Neural progenitor cell (in vitro differentiated cells): Measurements from ENCODE around the gene ATE1. TPM values are rescaled to one million over a fixed set of nuclear protein-coding genes. Genes with fewer than 3 reads are reported as not detected.

Source experiments
- DNase-seq: peaks from one replicate; pipeline ENCODE4 v3.0.0-alpha.2; 2016; ENCODE audit warnings: low spot score
- H2AFZ ChIP-seq: fragments of 200-600 bp; sonication (generic); replicated peaks from 2 replicates; pipeline ENCODE4 v1.6.1; 2016; ENCODE audit warnings: antibody characterized with exemption
- H3F3A ChIP-seq: fragments of 200-600 bp; sonication (generic); 2 replicates; pipeline ENCODE4 v1.6.1; 2016; ENCODE audit warnings: antibody characterized with exemption, low read depth
- H3K27ac ChIP-seq: fragments of 200-600 bp; sonication (generic); 2 replicates; pipeline ENCODE4 v1.5.1; 2016; ENCODE audit warnings: mild to moderate bottlenecking
- H3K27me3 ChIP-seq: fragments of 200-600 bp; sonication (generic); 2 replicates; pipeline ENCODE4 v1.6.1; 2016; ENCODE audit warnings: mild to moderate bottlenecking, moderate library complexity
- H3K36me3 ChIP-seq: fragments of 200-600 bp; sonication (generic); 2 replicates; pipeline ENCODE4 v1.5.1; 2016
- H3K4me1 ChIP-seq: fragments of 200-600 bp; sonication (generic); 2 replicates; pipeline ENCODE4 v1.6.1; 2016; ENCODE audit warnings: mixed run types
- H3K4me2 ChIP-seq: fragments of 200-600 bp; sonication (generic); 2 replicates; pipeline ENCODE4 v1.6.1; 2016
- H3K4me3 ChIP-seq: fragments of 200-600 bp; sonication (generic); 2 replicates; pipeline ENCODE4 v1.5.1; 2016
- H3K79me2 ChIP-seq: fragments of 200-600 bp; sonication (generic); 2 replicates; pipeline ENCODE4 v1.6.1; 2016; ENCODE audit warnings: low read depth
- H3K9ac ChIP-seq: fragments of 200-600 bp; sonication (generic); 2 replicates; pipeline ENCODE4 v1.6.1; 2016
- H3K9me3 ChIP-seq: fragments of 200-600 bp; sonication (generic); 2 replicates; pipeline ENCODE4 v1.5.1; 2016; ENCODE audit warnings: low read depth
- H4K20me1 ChIP-seq: fragments of 200-600 bp; sonication (generic); 2 replicates; pipeline ENCODE4 v1.6.1; 2016; ENCODE audit warnings: low read depth
- H3K27ac Mint-ChIP-seq: 3 replicates; pipeline ENCODE4 v1.8.0; 2021; ENCODE audit warnings: mixed read lengths
- H3K27me3 Mint-ChIP-seq: 2 replicates; pipeline ENCODE4 v1.8.0; 2022; ENCODE audit warnings: low read depth, mild to moderate bottlenecking, inconsistent platforms, moderate library complexity, mixed read lengths; ENCODE audit not compliant: insufficient read depth
- H3K36me3 Mint-ChIP-seq: 3 replicates; pipeline ENCODE4 v1.8.0; 2021; ENCODE audit warnings: mixed read lengths
- H3K4me1 Mint-ChIP-seq: 3 replicates; pipeline ENCODE4 v1.8.0; 2021; ENCODE audit warnings: mixed read lengths
- H3K4me3 Mint-ChIP-seq: 3 replicates; pipeline ENCODE4 v1.8.0; 2021; ENCODE audit warnings: mild to moderate bottlenecking, moderate library complexity, mixed read lengths
- H3K9me3 Mint-ChIP-seq: 3 replicates; pipeline ENCODE4 v1.8.0; 2020; ENCODE audit warnings: mixed read lengths
- CTCF ChIP-seq: fragments of 200-600 bp; sonication (generic); IDR thresholded peaks from 2 replicates; pipeline ENCODE4 v1.5.1; 2017; ENCODE audit warnings: antibody characterized with exemption, mild to moderate bottlenecking
- EZH2 ChIP-seq: fragments of 200-600 bp; sonication (generic); IDR thresholded peaks from 2 replicates; pipeline ENCODE4 v1.6.1; 2017; ENCODE audit warnings: antibody characterized with exemption, mild to moderate bottlenecking, moderate library complexity
- EZH2phosphoT487 ChIP-seq: fragments of 200-600 bp; sonication (generic); IDR thresholded peaks from 2 replicates; pipeline ENCODE4 v1.6.1; 2017; ENCODE audit warnings: antibody characterized with exemption
- total RNA-seq: library from RNA; depleted of rRNA; stranded (reverse); fragments of >200 nt; gene quantifications from 2 replicates; pipeline ENCODE4 v1.2.3, GENCODE V29; 2015; ENCODE audit warnings: low replicate concordance

ATE1 gene
- total RNA-seq, 1 donor from 2014 or later: 57.2 TPM

- DNase-seq: peak; percentile 82
- peaks cover 22% of the 10 kb centered on the region for H3F3A ChIP-seq
- H2AFZ ChIP-seq: no peak overlapping the region
- no peak overlapping the region for H3K4me3 ChIP-seq
- H3K27me3 ChIP-seq: no peaks in the 10 kb centered on the region
- Mint-ChIP-seq H3K27me3 (no peaks in the 10 kb centered on the region), H3K4me3 (no peak overlapping the region), H3K9me3 (no peaks in the 10 kb centered on the region), H3K36me3 (peaks cover 13% of the 10 kb centered on the region), H3K27ac (no peak overlapping the region), H3K4me1 (peaks cover 19% of the 10 kb centered on the region)
- H3K27ac ChIP-seq: no peak overlapping the region
- peaks cover 14% of the 10 kb centered on the region for H4K20me1 ChIP-seq
- no peaks in the 10 kb centered on the region for H3K79me2 ChIP-seq
- peaks cover 7% of the 10 kb centered on the region for H3K36me3 ChIP-seq
- H3K9ac ChIP-seq: no peak overlapping the region
- no peaks in the 10 kb centered on the region for H3K9me3 ChIP-seq
- H3K4me2 ChIP-seq: no peak overlapping the region
- peaks cover 13% of the 10 kb centered on the region for H3K4me1 ChIP-seq
- TF ChIP-seq EZH2phosphoT487 (no peak), CTCF (peak; percentile 91)
These were observed 40.7 kb downstream of the ATE1 start for GRCh38 chr10:121886997-121887622.

- Mint-ChIP-seq H3K9me3 (no peaks in the 10 kb centered on the region), H3K27me3 (no peaks in the 10 kb centered on the region), H3K36me3 (peaks cover 13% of the 10 kb centered on the region), H3K4me3 (no peak overlapping the region), H3K4me1 (peaks cover 15% of the 10 kb centered on the region), H3K27ac (no peak overlapping the region)
- H3K36me3 ChIP-seq: peaks cover 7% of the 10 kb centered on the region
- no peak overlapping the region for H2AFZ ChIP-seq
- H3K27ac ChIP-seq: no peak overlapping the region
- H3K79me2 ChIP-seq: no peaks in the 10 kb centered on the region
- peaks cover 12% of the 10 kb centered on the region for H4K20me1 ChIP-seq
- H3F3A ChIP-seq: peaks cover 13% of the 10 kb centered on the region
- H3K4me3 ChIP-seq: no peak overlapping the region
- TF ChIP-seq EZH2phosphoT487 (no peak), EZH2 (no peak), CTCF (no peak)
- no peaks in the 10 kb centered on the region for H3K9me3 ChIP-seq
- no peak overlapping the region for H3K4me2 ChIP-seq
- no peaks in the 10 kb centered on the region for H3K27me3 ChIP-seq
- H3K9ac ChIP-seq: no peak overlapping the region
- no peak for DNase-seq
- peaks cover 6% of the 10 kb centered on the region for H3K4me1 ChIP-seq
These were observed 41.6 kb downstream of the ATE1 start for GRCh38 chr10:121886181-121886580.

DNA sequence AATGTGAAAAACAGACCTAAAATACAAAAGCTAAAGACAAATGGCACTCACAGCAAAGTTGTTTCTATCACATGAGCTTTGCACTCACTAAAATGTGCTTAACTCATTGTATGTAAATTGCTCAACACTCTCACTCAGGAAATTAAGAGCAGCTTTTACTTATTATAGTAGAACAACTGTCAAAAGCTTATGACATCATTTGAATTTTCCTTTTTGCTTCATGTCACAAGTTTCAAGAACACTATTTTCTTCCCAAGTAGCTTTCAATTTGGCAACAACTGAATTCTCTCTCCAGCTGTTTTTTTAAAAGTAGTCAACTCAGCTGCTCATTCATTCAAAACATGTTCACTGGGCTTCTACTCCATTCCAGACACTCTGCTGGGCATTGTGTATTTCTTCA, 46.9 kb downstream of the ATE1 start:
- Mint-ChIP-seq H3K9me3 (peaks cover 2% of the 10 kb centered on the region), H3K27me3 (no peaks in the 10 kb centered on the region), H3K4me1 (peaks cover 12% of the 10 kb centered on the region), H3K36me3 (peaks cover 32% of the 10 kb centered on the region), H3K27ac (no peak overlapping the region), H3K4me3 (no peak overlapping the region)
- Histone ChIP-seq H3K27me3 (no peaks in the 10 kb centered on the region), H3K4me3 (no peak overlapping the region), H2AFZ (no peak overlapping the region), H3F3A (no peaks in the 10 kb centered on the region), H3K4me1 (no peaks in the 10 kb centered on the region), H3K9me3 (no peaks in the 10 kb centered on the region), H3K36me3 (no peaks in the 10 kb centered on the region), H3K27ac (no peak overlapping the region), H3K9ac (no peak overlapping the region), H3K79me2 (no peaks in the 10 kb centered on the region), H3K4me2 (no peak overlapping the region), H4K20me1 (no peaks in the 10 kb centered on the region)
- no peak for DNase-seq
- TF ChIP-seq EZH2phosphoT487 (no peak), EZH2 (no peak), CTCF (no peak)
